Central memory CD4-positive, alpha-beta T cell (primary cell): Measurements from ENCODE around the gene C1GALT1.

Source experiments
- DNase-seq: peaks from one replicate; pipeline ENCODE4 v3.0.0; 2022

Gene C1GALT1

GRCh38 chr7:7290429-7291122 lies 108.2 kb downstream of the C1GALT1 start:
- DNase-seq = no peak

DNA sequence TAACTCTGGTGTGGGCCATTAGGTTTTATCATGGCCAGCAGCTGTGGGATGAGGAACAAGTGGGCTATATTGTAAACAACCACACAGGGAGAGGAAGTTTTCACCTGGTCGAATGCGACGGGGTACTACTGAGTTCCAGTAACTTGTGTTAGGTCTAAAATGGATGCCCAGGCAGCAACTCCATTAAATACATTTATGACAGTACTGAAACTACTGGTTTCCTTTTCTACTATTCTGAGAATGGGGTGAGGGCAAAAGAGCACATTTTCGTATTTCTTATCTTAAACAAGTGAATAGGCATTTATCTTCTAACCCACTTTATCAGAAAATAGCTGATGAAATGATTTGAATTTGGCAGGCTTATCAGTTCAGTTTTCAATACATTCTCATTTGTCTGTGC lies 109.7 kb downstream of the C1GALT1 start:
- no peak for DNase-seq

- DNase-seq = no peak
Observed at GRCh38 chr7:7292608-7293007, 110.3 kb downstream of the C1GALT1 start.

DNA sequence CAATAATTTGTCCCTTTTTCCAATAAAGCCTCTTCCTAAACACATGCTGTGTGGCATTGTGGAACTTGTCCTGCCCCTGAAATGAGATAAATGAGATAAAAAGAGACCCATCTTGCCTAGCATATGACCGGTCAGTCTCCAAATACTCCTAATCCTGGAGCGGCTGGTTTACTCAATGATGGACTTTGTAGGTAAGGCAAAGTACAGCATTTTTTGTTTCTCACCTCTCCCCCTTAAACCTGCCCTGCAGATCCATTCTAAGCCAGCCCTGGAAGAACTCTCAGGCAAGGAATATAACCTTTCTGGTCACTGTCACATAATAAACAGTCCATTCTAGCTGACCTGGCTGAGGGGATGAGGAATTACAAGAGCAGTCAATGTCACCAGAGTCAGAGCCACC lies 110.7 kb downstream of the C1GALT1 start:
- no peak for DNase-seq

- DNase-seq = no peak
Observed at GRCh38 chr7:7294911-7295310, 112.6 kb downstream of the C1GALT1 start.
